OCI-LY1 (cell line): Measurements from ENCODE around the gene TRRAP.

Source experiments
- H2AFZ ChIP-seq: fragments of 200-600 bp; sonication (generic), shearing (Covaris generic); 2 replicates; pipeline ENCODE4 v1.6.0; 2014; ENCODE audit warnings: antibody characterized with exemption, mild to moderate bottlenecking, low read length
- H3F3A ChIP-seq: fragments of 200-600 bp; sonication (generic), shearing (Covaris generic); 2 replicates; pipeline ENCODE4 v1.6.0; 2014; ENCODE audit warnings: mild to moderate bottlenecking, antibody characterized with exemption, low read length, moderate library complexity; ENCODE audit not compliant: insufficient read depth
- H3K27ac ChIP-seq: fragments of 200-600 bp; sonication (generic); 2 replicates; pipeline ENCODE4 v1.5.1; 2014; ENCODE audit warnings: low read length, mixed run types, mild to moderate bottlenecking, low read depth; ENCODE audit not compliant: poor library complexity, severe bottlenecking
- H3K27me3 ChIP-seq: fragments of 200-600 bp; sonication (generic); 2 replicates; pipeline ENCODE4 v1.6.0; 2014; ENCODE audit warnings: antibody characterized with exemption, mild to moderate bottlenecking, low read length, moderate library complexity; ENCODE audit not compliant: insufficient read depth
- H3K36me3 ChIP-seq: fragments of 200-600 bp; sonication (generic); 2 replicates; pipeline ENCODE4 v1.6.1; 2014; ENCODE audit warnings: mild to moderate bottlenecking, antibody characterized with exemption, low read length, moderate library complexity, mixed read lengths; ENCODE audit not compliant: insufficient read depth
- H3K4me1 ChIP-seq: fragments of 200-600 bp; sonication (generic); 2 replicates; pipeline ENCODE4 v1.5.1; 2014; ENCODE audit warnings: mild to moderate bottlenecking, low read length, moderate library complexity; ENCODE audit not compliant: insufficient read depth, severe bottlenecking
- H3K4me2 ChIP-seq: fragments of 200-600 bp; sonication (generic), shearing (Covaris generic); 2 replicates; pipeline ENCODE4 v1.6.1; 2014; ENCODE audit warnings: low read length
- H3K4me3 ChIP-seq: fragments of 200-600 bp; sonication (generic); 2 replicates; pipeline ENCODE4 v1.5.1; 2014; ENCODE audit warnings: low read length, low read depth, mild to moderate bottlenecking, mixed read lengths; ENCODE audit not compliant: poor library complexity, severe bottlenecking
- H3K79me2 ChIP-seq: fragments of 200-600 bp; shearing (Covaris generic); 2 replicates; pipeline ENCODE4 v1.6.1; 2016; ENCODE audit warnings: mixed run types, low read length, mixed read lengths; ENCODE audit not compliant: insufficient read depth
- H3K9ac ChIP-seq: fragments of 200-600 bp; sonication (generic), shearing (Covaris generic); 2 replicates; pipeline ENCODE4 v1.6.1; 2014; ENCODE audit warnings: mild to moderate bottlenecking, low read length, mixed read lengths
- H3K9me2 ChIP-seq: fragments of 200-600 bp; sonication (generic), shearing (Covaris generic); 2 replicates; pipeline ENCODE4 v1.6.1; 2014; ENCODE audit warnings: low read depth, mild to moderate bottlenecking, low read length, mixed read lengths
- H3K9me3 ChIP-seq: fragments of 200-600 bp; shearing (Covaris generic); 2 replicates; pipeline ENCODE4 v1.6.1; 2014; ENCODE audit warnings: low read length, mixed read lengths
- H4K20me1 ChIP-seq: fragments of 200-600 bp; sonication (generic), shearing (Covaris generic); 2 replicates; pipeline ENCODE4 v1.6.0; 2016; ENCODE audit warnings: mild to moderate bottlenecking, low read length; ENCODE audit not compliant: insufficient read depth
- CTCF ChIP-seq: fragments of 200-600 bp; sonication (generic), shearing (Covaris generic); IDR thresholded peaks from 2 replicates; pipeline ENCODE4 v1.5.1; 2017; ENCODE audit warnings: mild to moderate bottlenecking, antibody characterized with exemption, low read length, moderate library complexity, mixed read lengths
- EZH2 ChIP-seq: fragments of 200-600 bp; sonication (generic), shearing (Covaris generic); IDR thresholded peaks from 2 replicates; pipeline ENCODE4 v1.8.0; 2017; ENCODE audit warnings: borderline replicate concordance, mixed run types, mild to moderate bottlenecking, antibody characterized with exemption, low read length, moderate library complexity, mixed read lengths

Gene TRRAP

DNA sequence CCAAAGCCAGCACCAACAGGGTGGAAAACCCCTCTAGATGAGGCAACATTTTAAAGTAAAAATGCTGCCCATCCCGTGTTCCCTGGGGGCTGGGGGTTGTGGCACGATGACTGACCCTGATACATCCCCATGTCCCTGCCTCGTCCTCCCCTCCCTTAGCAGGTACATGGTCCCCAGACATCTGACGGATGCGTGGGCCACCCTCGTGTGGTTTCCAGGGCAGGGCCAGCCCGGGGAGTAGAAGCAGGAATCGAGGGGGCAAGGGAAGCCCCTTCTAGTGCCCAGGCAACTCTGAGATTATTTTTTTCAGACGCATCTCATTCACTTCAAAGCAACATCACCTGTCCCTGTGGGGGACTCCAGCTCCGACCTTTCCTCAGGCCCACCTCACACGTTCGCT, 12.0 kb upstream of the TRRAP start:
- Histone ChIP-seq H3K9me3 (no peaks in the 10 kb centered on the region), H4K20me1 (no peaks in the 10 kb centered on the region), H3K27ac (no peak overlapping the region), H3K27me3 (peaks cover 23% of the 10 kb centered on the region), H3K36me3 (no peaks in the 10 kb centered on the region), H3K9me2 (no peaks in the 10 kb centered on the region), H3K79me2 (no peaks in the 10 kb centered on the region), H3K4me3 (no peak overlapping the region), H3K9ac (no peak overlapping the region), H2AFZ (no peak overlapping the region), H3F3A (no peaks in the 10 kb centered on the region), H3K4me1 (peaks cover 10% of the 10 kb centered on the region), H3K4me2 (no peak overlapping the region)
- no peak for TF ChIP-seq CTCF
- TF ChIP-seq EZH2, result no peak

- no peaks in the 10 kb centered on the region for H3K9me2 ChIP-seq
- H3K9ac ChIP-seq, result no peak overlapping the region
- no peaks in the 10 kb centered on the region for H3K36me3 ChIP-seq
- no peak overlapping the region for H3K27ac ChIP-seq
- no peaks in the 10 kb centered on the region for H3F3A ChIP-seq
- H3K4me3 ChIP-seq, result no peak overlapping the region
- peaks cover 23% of the 10 kb centered on the region for H3K27me3 ChIP-seq
- H3K4me2 ChIP-seq, result no peak overlapping the region
- H3K4me1 ChIP-seq, result peaks cover 10% of the 10 kb centered on the region
- no peaks in the 10 kb centered on the region for H3K9me3 ChIP-seq
- H4K20me1 ChIP-seq, result no peaks in the 10 kb centered on the region
- H3K79me2 ChIP-seq, result no peaks in the 10 kb centered on the region
- TF ChIP-seq EZH2, result no peak
- no peak for TF ChIP-seq CTCF
- H2AFZ ChIP-seq, result no peak overlapping the region
These were observed 11.6 kb upstream of the TRRAP start for GRCh38 chr7:98866765-98867164.

GRCh38 chr7:98868450-98868849, 9.9 kb upstream of the TRRAP start:
- Histone ChIP-seq H3K9ac (no peak overlapping the region), H3K4me2 (no peak overlapping the region), H3K4me3 (no peak overlapping the region), H4K20me1 (no peaks in the 10 kb centered on the region), H2AFZ (no peak overlapping the region), H3F3A (0 out of 2 replicates have a peak, but pooled peaks cover 3% of the 10 kb centered on the region), H3K36me3 (no peaks in the 10 kb centered on the region), H3K4me1 (peaks cover 10% of the 10 kb centered on the region), H3K27ac (no peak overlapping the region), H3K9me2 (no peaks in the 10 kb centered on the region), H3K27me3 (peaks cover 23% of the 10 kb centered on the region), H3K79me2 (no peaks in the 10 kb centered on the region), H3K9me3 (no peaks in the 10 kb centered on the region)
- TF ChIP-seq CTCF (no peak), EZH2 (no peak)
